AG04450 (cell line): Measurements from ENCODE around the gene KRTAP2-3. TPM values are rescaled to one million over a fixed set of nuclear protein-coding genes. Genes with fewer than 3 reads are reported as not detected.
"Not testable (repeated sequence)": the region's sequence is repeated elsewhere in the genome, so short reads cannot be mapped to it uniquely, and the experiment has no call there.

Source experiments
- CTCF ChIA-PET: fragments of 300-600, 350-600 bp; formaldehyde crosslinking; extraction: SDS; loops from one replicate; lab custom pipeline; 2022; ENCODE audit warnings: antibody characterized with exemption, inconsistent platforms; lab: Charles Lee
- POLR2A ChIA-PET: fragments of 350-600 bp; formaldehyde crosslinking; extraction: SDS; loops from one replicate; lab custom pipeline; 2021; ENCODE audit warnings: antibody characterized with exemption, inconsistent platforms; lab: Yijun Ruan, JAX
- DNase-seq: peaks from one replicate; pipeline ENCODE4 v3.0.0-alpha.2; 2011; ENCODE audit warnings: low read depth, low spot score
- H3K27ac ChIP-seq: one replicate; pipeline ENCODE4 v1.5.1; 2012; ENCODE audit warnings: low read depth, low read length, control low read depth
- H3K27me3 ChIP-seq: one replicate; pipeline ENCODE4 v1.6.0; 2012; ENCODE audit warnings: low read length; ENCODE audit not compliant: control insufficient read depth, insufficient read depth
- H3K4me3 ChIP-seq: 2 replicates; pipeline ENCODE4 v1.5.1; 2011; ENCODE audit warnings: mild to moderate bottlenecking, low read depth, low read length, control low read depth
- H3K9me3 ChIP-seq: 2 replicates; pipeline ENCODE4 v1.5.1; 2012; ENCODE audit warnings: low read length; ENCODE audit not compliant: control insufficient read depth, insufficient read depth
- CTCF ChIP-seq: IDR thresholded peaks from 2 replicates; pipeline ENCODE4 v1.5.1; 2011; ENCODE audit warnings: low read depth, low read length, control low read depth, inconsistent platforms
- polyA plus RNA-seq: library from polyadenylated mRNA; depleted of rRNA; stranded (reverse); fragments of >200 nt; gene quantifications from 2 replicates; pipeline ENCODE4 v1.2.3, GENCODE V29; 2011

The KRTAP2-3 gene
- polyA plus RNA-seq, 1 experiment, result 1.3 TPM

GRCh38 chr17:41054025-41054424 lies 5.9 kb downstream of the KRTAP2-3 start:
- Histone ChIP-seq H3K9me3 (no peaks in the 10 kb centered on the region), H3K4me3 (no peak overlapping the region), H3K27me3 (no peaks in the 10 kb centered on the region), H3K27ac (no peak overlapping the region)
- no peak for DNase-seq
- ChIA-PET POLR2A (no interaction called here), CTCF (no interaction called here)
- TF ChIP-seq CTCF, result no peak

- CTCF ChIA-PET, result no interaction called here
- Histone ChIP-seq H3K4me3 (no peak overlapping the region), H3K27ac (no peak overlapping the region), H3K9me3 (no peaks in the 10 kb centered on the region), H3K27me3 (no peaks in the 10 kb centered on the region)
- no peak for DNase-seq
- POLR2A ChIA-PET, result no interaction called here
- TF ChIP-seq CTCF, result no peak
Measured at GRCh38 chr17:41052566-41052965, 7.3 kb downstream of the KRTAP2-3 start.

- DNase-seq, result no peak
- TF ChIP-seq CTCF, result no peak
- H3K4me3 ChIP-seq, result no peak overlapping the region
- H3K27me3 ChIP-seq, result no peaks in the 10 kb centered on the region
- ChIA-PET CTCF (no interaction called here), POLR2A (interaction anchor here (1.1 kb wide), 1 partner anchor 640 kb away, joined by 4 read pairs; no protein-coding TSS in a partner anchor)
- no peaks in the 10 kb centered on the region for H3K9me3 ChIP-seq
- no peak overlapping the region for H3K27ac ChIP-seq
Measured at GRCh38 chr17:41049110-41049509, 10.8 kb downstream of the KRTAP2-3 start.

- Histone ChIP-seq H3K4me3 (no peak overlapping the region), H3K27ac (peak overlapping the region; percentile 57), H3K9me3 (no peaks in the 10 kb centered on the region), H3K27me3 (no peaks in the 10 kb centered on the region)
- CTCF ChIA-PET, result interaction anchor here (1.1 kb wide), 1 partner anchor 83 kb away, joined by 3 read pairs; no protein-coding TSS in a partner anchor
- no peak for DNase-seq
- TF ChIP-seq CTCF, result no peak
- POLR2A ChIA-PET, result interaction anchor here (1.0 to 1.1 kb wide), 2 partner anchors 13 to 641 kb away, joined by 3 to 4 read pairs; no protein-coding TSS in a partner anchor
Measured at GRCh38 chr17:41048441-41048840, 11.5 kb downstream of the KRTAP2-3 start.

- POLR2A ChIA-PET, H3K4me3 ChIP-seq, H3K27me3 ChIP-seq, CTCF ChIA-PET, DNase-seq, H3K9me3 ChIP-seq: not testable (repeated sequence)
- peak within 1 kb of the TSS; percentile 57 for H3K27ac ChIP-seq
Measured at GRCh38 chr17:41046735-41047465, 13.0 kb downstream of the KRTAP2-3 start, which contains the start of gene KRTAP2-1. TSS of gene KRTAP2-1 (minus strand) at chr17:41047316. CDS start at chr17:41047267, 49 bp downstream.
